Measurements from ENCODE around the gene CFAP251. TPM values are rescaled to one million over a fixed set of nuclear protein-coding genes. Genes with fewer than 3 reads are reported as not detected.

CFAP251 gene
- total and polyA plus RNA-seq, 10 of the 15 experiments (the other 5 are each of a cell fraction or from before 2014, with no cell fraction given), result 0.10 to 0.97 (median 0.64) TPM

GRCh38 chr12:122013136-122013535 lies 94.7 kb downstream of the CFAP251 start:
- WGBS (ENCODE audit: insufficient coverage, insufficient replicate concordance, low lambda C conversion rate, missing lambda C conversion rate), result 34% methylated on average over 4 of the region's 4 CpGs
- Histone ChIP-seq H3K9ac (ENCODE audit: control insufficient read depth, insufficient read depth, low read length) (no peak overlapping the region), H3K4me3 (no peak overlapping the region), H3K79me2 (ENCODE audit: control insufficient read depth, insufficient read depth, low read length) (no peaks in the 10 kb centered on the region), H3K27ac (ENCODE audit: control insufficient read depth, insufficient read depth) (no peak overlapping the region), H3K4me2 (ENCODE audit: control insufficient read depth, insufficient read depth) (no peak overlapping the region), H4K20me1 (ENCODE audit: control insufficient read depth, insufficient read depth) (no peaks in the 10 kb centered on the region), H3K4me1 (ENCODE audit: control insufficient read depth, insufficient read depth, low read length) (0 out of 2 replicates have a peak, but pooled peaks cover 12% of the 10 kb centered on the region), H2AFZ (ENCODE audit: control insufficient read depth, low read depth, low read length) (no peak overlapping the region), H3K9me3 (replicated peaks; ENCODE audit: control insufficient read depth, insufficient read depth, low read length) (peaks cover 1% of the 10 kb centered on the region; the same call in 2 of the 3 replicates), H3K27me3 (replicated peaks in 1 of 2; ENCODE audit: control insufficient read depth in 2 of 2, insufficient read depth in 2 of 2, low read length in 1 of 2) (peaks cover 0 to 4% of the 10 kb centered on the region in 2 experiments; a peak in 2 of 4 replicates), H3K36me3 (ENCODE audit: control insufficient read depth in 2 of 2, insufficient read depth in 2 of 2, low read length in 1 of 2) (no peaks in the 10 kb centered on the region)
- no TSS peak for BruUV-seq (replicated peaks)
- ChIA-PET CTCF (interaction anchor here (0.6 kb wide), 1 partner anchor 10 kb away, joined by 4 read pairs; no protein-coding TSS in a partner anchor), SMC1A (ENCODE audit: uncharacterized antibody, unreplicated experiment) (no interaction called here), RAD21 (ENCODE audit: unreplicated experiment) (interaction anchor here (0.6 kb wide), 2 partner anchors 25 to 238 kb away, joined by 3 read pairs; no protein-coding TSS in a partner anchor), POLR2A (no interaction called here)
- in situ Hi-C loops (cut with MboI) (no loop called here), intact Hi-C loops (cut with micrococcal nuclease; ENCODE audit: unreplicated experiment) (no loop called here)
- FAIRE-seq (no peak), DNase-seq (ENCODE audit: low read depth, low spot score) (no peak), ATAC-seq (no peak)
- no peak for TF ChIP-seq EED (IDR thresholded peaks at IDR 0.05; ENCODE audit: low read depth)
- no peak for TF ChIP-seq ATF3 (IDR thresholded peaks at IDR 0.05; ENCODE audit: borderline replicate concordance, extremely low read depth, low read depth, low read length)
- no peak for TF ChIP-seq TARDBP (IDR thresholded peaks at IDR 0.05; ENCODE audit: borderline replicate concordance)
- TF ChIP-seq TBL1XR1 (IDR thresholded peaks at IDR 0.05; ENCODE audit: low read depth, low read length), result no peak
- TF ChIP-seq TAF1 (IDR thresholded peaks at IDR 0.05; ENCODE audit: borderline replicate concordance, low read depth, low read length), result no peak
- TF ChIP-seq POU2F2 (IDR thresholded peaks at IDR 0.05; ENCODE audit: borderline replicate concordance, low read depth, low read length), result no peak
- TF ChIP-seq NKRF (conservative IDR thresholded peaks at IDR 0.05), result no peak
- no peak for TF ChIP-seq HCFC1 (IDR thresholded peaks at IDR 0.05; ENCODE audit: low read length)
- TF ChIP-seq IKZF2 (IDR thresholded peaks at IDR 0.05), result no peak
- no peak for TF ChIP-seq CBX3 (IDR thresholded peaks at IDR 0.05; ENCODE audit: borderline replicate concordance, low read depth)
- TF ChIP-seq ATF2 (IDR thresholded peaks at IDR 0.05; ENCODE audit: low read length), result no peak
- TF ChIP-seq BCL3 (IDR thresholded peaks at IDR 0.05; ENCODE audit: borderline replicate concordance, insufficient read depth, low read depth, low read length, poor library complexity, severe bottlenecking), result no peak

All from GM12878 (cell line).